ENCODE data around the gene TOM1L2.
"Not testable (repeated sequence)": the region's sequence is repeated elsewhere in the genome, so short reads cannot be mapped to it uniquely, and the experiment has no call there.

TOM1L2 gene

DNA sequence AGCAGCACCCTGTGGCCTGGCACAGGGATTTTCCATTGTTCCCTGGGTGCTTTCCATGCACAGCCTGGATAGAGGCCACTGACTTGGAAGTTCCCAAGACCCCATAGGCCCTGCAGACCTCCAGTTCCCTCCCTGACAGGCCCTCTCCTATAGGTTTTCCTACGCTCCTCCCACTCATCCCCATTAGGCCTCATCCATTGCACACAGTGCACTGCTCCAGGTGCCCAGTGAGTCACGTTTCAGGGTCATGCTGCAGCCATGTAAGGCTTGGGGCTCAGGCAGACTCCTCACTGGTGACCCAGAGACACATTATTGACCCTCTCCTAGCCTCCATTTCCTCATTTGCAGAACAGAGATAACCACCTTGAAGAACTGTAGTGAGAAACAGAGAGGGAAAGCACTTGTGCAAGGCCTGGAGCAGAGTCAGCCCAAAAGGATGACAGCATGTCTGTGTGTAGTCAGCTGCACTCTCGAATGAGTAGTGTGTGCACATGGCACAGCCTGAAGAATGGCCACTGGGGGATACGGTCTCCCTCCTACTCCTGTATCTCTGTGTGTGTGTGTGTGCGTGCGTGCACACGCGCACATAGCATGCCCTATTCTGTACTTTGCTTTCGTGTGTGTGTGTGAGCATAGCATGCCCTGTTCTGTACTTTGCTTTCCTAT lies 27.3 kb upstream of the TOM1L2 start:
- H3F3A ChIP-seq (ENCODE audit: insufficient read depth, low read length), result no peaks in the 10 kb centered on the region
- no peak overlapping the region for H2AFZ ChIP-seq (ENCODE audit: low read length)
- H3K9me3 ChIP-seq (replicated peaks; ENCODE audit: insufficient read depth, low read length), result no peaks in the 10 kb centered on the region
- no peaks in the 10 kb centered on the region for H4K20me1 ChIP-seq (ENCODE audit: insufficient read depth, low read length)
- no peak for DNase-seq
- no peaks in the 10 kb centered on the region for H3K9me2 ChIP-seq (replicated peaks; ENCODE audit: insufficient read depth, low read length)
- no peak overlapping the region for H3K9ac ChIP-seq (ENCODE audit: low read length)
- H3K79me2 ChIP-seq (ENCODE audit: low read length), result no peaks in the 10 kb centered on the region
- TF ChIP-seq EZH2phosphoT487 (IDR thresholded peaks at IDR 0.05; ENCODE audit: low read length) (no peak), CTCF (IDR thresholded peaks at IDR 0.05; ENCODE audit: low read length) (no peak), EZH2 (optimal IDR thresholded peaks at IDR 0.05; ENCODE audit: low read depth, low read length) (no peak)
- H3K27me3 ChIP-seq (replicated peaks; ENCODE audit: insufficient read depth, low read length), result no peaks in the 10 kb centered on the region
- H3K27ac ChIP-seq (ENCODE audit: low read length), result no peak overlapping the region
- no peak overlapping the region for H3K4me3 ChIP-seq (ENCODE audit: low read length)
- H3K36me3 ChIP-seq (replicated peaks; ENCODE audit: insufficient read depth, low read length), result no peaks in the 10 kb centered on the region
- no peak overlapping the region for H3K4me2 ChIP-seq (ENCODE audit: low read depth, low read length)
- H3K4me1 ChIP-seq (ENCODE audit: low read length), result no peaks in the 10 kb centered on the region

DNA sequence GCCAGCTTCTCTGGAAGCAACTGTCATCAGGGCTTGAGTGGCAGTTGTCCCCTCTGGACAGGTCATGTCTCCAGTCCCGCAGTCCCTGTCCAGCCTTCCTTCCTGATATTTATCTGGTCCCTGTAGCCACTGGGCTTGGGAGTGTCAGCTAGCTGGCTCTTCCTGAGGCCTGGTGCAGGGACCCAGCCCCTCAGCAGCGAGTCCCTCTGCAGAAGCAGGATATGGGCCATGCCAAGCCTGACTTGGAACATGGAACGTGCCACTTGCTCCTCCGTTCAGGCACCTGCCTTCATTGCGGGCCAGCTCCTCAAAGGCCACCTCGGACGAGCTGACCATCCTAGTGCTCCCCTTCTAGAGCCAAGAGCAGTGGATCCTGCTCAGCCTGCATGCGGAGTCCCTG lies 26.7 kb upstream of the TOM1L2 start:
- no peak overlapping the region for H3K4me3 ChIP-seq (ENCODE audit: low read length)
- H3K9me3 ChIP-seq (replicated peaks; ENCODE audit: insufficient read depth, low read length), result no peaks in the 10 kb centered on the region
- no peaks in the 10 kb centered on the region for H3K9me2 ChIP-seq (replicated peaks; ENCODE audit: insufficient read depth, low read length)
- no peaks in the 10 kb centered on the region for H3F3A ChIP-seq (ENCODE audit: insufficient read depth, low read length)
- H3K79me2 ChIP-seq (ENCODE audit: low read length), result no peaks in the 10 kb centered on the region
- no peaks in the 10 kb centered on the region for H3K4me1 ChIP-seq (ENCODE audit: low read length)
- H3K27me3 ChIP-seq (replicated peaks; ENCODE audit: insufficient read depth, low read length), result no peaks in the 10 kb centered on the region
- H3K36me3 ChIP-seq (replicated peaks; ENCODE audit: insufficient read depth, low read length), result no peaks in the 10 kb centered on the region
- no peaks in the 10 kb centered on the region for H4K20me1 ChIP-seq (ENCODE audit: insufficient read depth, low read length)
- no peak for DNase-seq
- no peak for TF ChIP-seq EZH2 (optimal IDR thresholded peaks at IDR 0.05; ENCODE audit: low read depth, low read length)
- TF ChIP-seq CTCF (IDR thresholded peaks at IDR 0.05; ENCODE audit: low read length), result no peak
- TF ChIP-seq EZH2phosphoT487 (IDR thresholded peaks at IDR 0.05; ENCODE audit: low read length), result no peak
- no peak overlapping the region for H3K27ac ChIP-seq (ENCODE audit: low read length)
- H3K4me2 ChIP-seq (ENCODE audit: low read depth, low read length), result no peak overlapping the region
- H3K9ac ChIP-seq (ENCODE audit: low read length), result no peak overlapping the region
- no peak overlapping the region for H2AFZ ChIP-seq (ENCODE audit: low read length)

GRCh38 chr17:17995887-17996286 lies 23.7 kb upstream of the TOM1L2 start:
- not testable (repeated sequence) for H3K9ac ChIP-seq (ENCODE audit: low read length); H3K4me3 ChIP-seq (ENCODE audit: low read length); H3K9me3 ChIP-seq (replicated peaks; ENCODE audit: insufficient read depth, low read length); H3F3A ChIP-seq (ENCODE audit: insufficient read depth, low read length); H3K27ac ChIP-seq (ENCODE audit: low read length); H3K4me2 ChIP-seq (ENCODE audit: low read depth, low read length); H3K36me3 ChIP-seq (replicated peaks; ENCODE audit: insufficient read depth, low read length); H3K79me2 ChIP-seq (ENCODE audit: low read length); H4K20me1 ChIP-seq (ENCODE audit: insufficient read depth, low read length); H3K9me2 ChIP-seq (replicated peaks; ENCODE audit: insufficient read depth, low read length); H2AFZ ChIP-seq (ENCODE audit: low read length); DNase-seq; H3K27me3 ChIP-seq (replicated peaks; ENCODE audit: insufficient read depth, low read length); H3K4me1 ChIP-seq (ENCODE audit: low read length)

GRCh38 chr17:17994271-17995069 lies 22.3 kb upstream of the TOM1L2 start:
- H3K9me3 ChIP-seq (replicated peaks; ENCODE audit: insufficient read depth, low read length), result no peaks in the 10 kb centered on the region
- H3K4me3 ChIP-seq (ENCODE audit: low read length), result no peak overlapping the region
- no peak for DNase-seq
- no peak for TF ChIP-seq EZH2phosphoT487 (IDR thresholded peaks at IDR 0.05; ENCODE audit: low read length)
- TF ChIP-seq EZH2 (optimal IDR thresholded peaks at IDR 0.05; ENCODE audit: low read depth, low read length), result no peak
- H3K36me3 ChIP-seq (replicated peaks; ENCODE audit: insufficient read depth, low read length), result no peaks in the 10 kb centered on the region
- H3K4me2 ChIP-seq (ENCODE audit: low read depth, low read length), result no peak overlapping the region
- H3K4me1 ChIP-seq (ENCODE audit: low read length), result no peaks in the 10 kb centered on the region
- no peaks in the 10 kb centered on the region for H3K27me3 ChIP-seq (replicated peaks; ENCODE audit: insufficient read depth, low read length)
- no peaks in the 10 kb centered on the region for H3F3A ChIP-seq (ENCODE audit: insufficient read depth, low read length)
- H3K79me2 ChIP-seq (ENCODE audit: low read length), result no peaks in the 10 kb centered on the region
- no peaks in the 10 kb centered on the region for H4K20me1 ChIP-seq (ENCODE audit: insufficient read depth, low read length)
- H2AFZ ChIP-seq (ENCODE audit: low read length), result no peak overlapping the region
- H3K27ac ChIP-seq (ENCODE audit: low read length), result no peak overlapping the region
- H3K9me2 ChIP-seq (replicated peaks; ENCODE audit: insufficient read depth, low read length), result no peaks in the 10 kb centered on the region
- no peak overlapping the region for H3K9ac ChIP-seq (ENCODE audit: low read length)

All from MM.1S (cell line).